Thyroid gland (tissue), 4 donors: Measurements from ENCODE around the gene ORM2.

Experiments used
- POLR2A ChIP-seq, 2 donors: fragments of 450-650 bp; IDR thresholded peaks; one replicate each; pipeline ENCODE4 v1.6.1; 2017; ENCODE audit warnings: antibody characterized with exemption in 2 of 2, mild to moderate bottlenecking in 2 of 2, moderate library complexity in 1 of 2
- TF ChIP-seq, protein P1 (sequence below), 6 experiments: fragments of 200-600 bp in 3 of 6; fragments of 450-650 bp in 3 of 6; sonication (generic) in 3 of 6; IDR thresholded peaks; one replicate each; pipeline ENCODE4 v1.5.1; 2016 to 2019; ENCODE audit warnings: antibody characterized with exemption in 6 of 6, mild to moderate bottlenecking in 2 of 6, inconsistent platforms in 1 of 6, moderate library complexity in 1 of 6

DNA sequence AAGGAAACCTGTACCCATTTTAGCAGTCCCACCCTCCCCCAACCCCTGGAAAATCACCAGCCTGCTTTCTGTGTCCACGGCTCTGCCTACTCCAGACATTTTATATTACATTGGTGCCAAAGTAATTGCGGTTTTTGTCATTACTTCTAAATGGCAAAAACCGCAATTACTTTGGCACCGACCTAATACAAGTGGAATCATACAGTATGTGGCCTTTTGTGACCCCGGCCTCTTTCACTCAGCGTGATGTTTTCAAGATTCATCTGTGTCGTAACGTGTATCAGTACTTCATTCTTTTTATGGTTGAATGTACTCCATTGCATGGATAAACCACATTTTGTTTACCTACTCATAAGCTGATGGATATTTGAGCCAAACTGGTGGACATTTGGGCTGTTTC is 16.5 kb upstream of the ORM2 start:
- TF ChIP-seq, protein P1, sequence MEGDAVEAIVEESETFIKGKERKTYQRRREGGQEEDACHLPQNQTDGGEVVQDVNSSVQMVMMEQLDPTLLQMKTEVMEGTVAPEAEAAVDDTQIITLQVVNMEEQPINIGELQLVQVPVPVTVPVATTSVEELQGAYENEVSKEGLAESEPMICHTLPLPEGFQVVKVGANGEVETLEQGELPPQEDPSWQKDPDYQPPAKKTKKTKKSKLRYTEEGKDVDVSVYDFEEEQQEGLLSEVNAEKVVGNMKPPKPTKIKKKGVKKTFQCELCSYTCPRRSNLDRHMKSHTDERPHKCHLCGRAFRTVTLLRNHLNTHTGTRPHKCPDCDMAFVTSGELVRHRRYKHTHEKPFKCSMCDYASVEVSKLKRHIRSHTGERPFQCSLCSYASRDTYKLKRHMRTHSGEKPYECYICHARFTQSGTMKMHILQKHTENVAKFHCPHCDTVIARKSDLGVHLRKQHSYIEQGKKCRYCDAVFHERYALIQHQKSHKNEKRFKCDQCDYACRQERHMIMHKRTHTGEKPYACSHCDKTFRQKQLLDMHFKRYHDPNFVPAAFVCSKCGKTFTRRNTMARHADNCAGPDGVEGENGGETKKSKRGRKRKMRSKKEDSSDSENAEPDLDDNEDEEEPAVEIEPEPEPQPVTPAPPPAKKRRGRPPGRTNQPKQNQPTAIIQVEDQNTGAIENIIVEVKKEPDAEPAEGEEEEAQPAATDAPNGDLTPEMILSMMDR (IDR thresholded peaks at IDR 0.05): no peak
- TF ChIP-seq POLR2A (IDR thresholded peaks at IDR 0.05): no peak
